ENCODE data around the gene CNTN4. TPM values are rescaled to one million over a fixed set of nuclear protein-coding genes. Genes with fewer than 3 reads are reported as not detected.

Gene CNTN4
- total and polyA plus RNA-seq, 2 of the 8 experiments (the other 6 are each of a cell fraction or from before 2014, with no cell fraction given) = 0.41 to 2.2 TPM

DNA sequence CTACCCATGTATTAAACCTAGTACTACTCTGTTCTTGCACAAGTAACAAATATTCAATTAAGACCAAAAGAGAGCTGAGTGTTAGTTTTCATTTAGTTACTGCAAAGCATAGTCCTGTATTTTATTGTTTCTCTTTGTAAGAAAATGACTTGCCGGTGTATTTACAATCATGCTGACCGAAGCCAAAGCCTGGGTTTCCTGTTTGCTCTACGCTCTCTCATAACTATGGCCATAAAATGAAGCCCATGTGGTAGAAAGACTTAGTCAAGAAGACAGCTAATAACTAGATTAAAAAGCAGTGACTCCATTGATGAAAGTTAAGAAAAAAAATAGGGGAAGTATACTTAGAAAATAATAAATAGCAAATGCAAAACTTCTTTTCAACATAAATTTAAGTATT, 479.9 kb downstream of the CNTN4 start (continued):
- TF ChIP-seq POLR2A (IDR thresholded peaks at IDR 0.05; ENCODE audit: control extremely low read depth in 1 of 2, low read depth in 2 of 2, low read length in 2 of 2) = no peak
- no peak for TF ChIP-seq BCL11A (IDR thresholded peaks at IDR 0.05; ENCODE audit: low read depth in 2 of 2, low read length in 2 of 2)
- TF ChIP-seq SP2 (IDR thresholded peaks at IDR 0.05; ENCODE audit: low read length) = no peak
